GM19463 (cell line): ENCODE data around the gene AKR7A3.
"Not testable (repeated sequence)": the region's sequence is repeated elsewhere in the genome, so short reads cannot be mapped to it uniquely, and the experiment has no call there.

Source experiments
- ATAC-seq: cut with Tn5 transposase; IDR thresholded peaks from one replicate; pipeline ENCODE4 v1.9.1; 2021; ENCODE audit warnings: mild to moderate bottlenecking, moderate library complexity; ENCODE audit not compliant: unreplicated experiment

AKR7A3 gene

GRCh38 chr1:19294638-19295037 lies 6.1 kb upstream of the AKR7A3 start:
- ATAC-seq: no peak

- no peak for ATAC-seq
Measured at GRCh38 chr1:19289244-19289643, 674 bp upstream of the AKR7A3 start.

GRCh38 chr1:19287436-19288185 lies 959 bp downstream of the AKR7A3 start:
- no peak for ATAC-seq

GRCh38 chr1:19285807-19286206 lies 2.8 kb downstream of the AKR7A3 start:
- ATAC-seq: not testable (repeated sequence)

DNA sequence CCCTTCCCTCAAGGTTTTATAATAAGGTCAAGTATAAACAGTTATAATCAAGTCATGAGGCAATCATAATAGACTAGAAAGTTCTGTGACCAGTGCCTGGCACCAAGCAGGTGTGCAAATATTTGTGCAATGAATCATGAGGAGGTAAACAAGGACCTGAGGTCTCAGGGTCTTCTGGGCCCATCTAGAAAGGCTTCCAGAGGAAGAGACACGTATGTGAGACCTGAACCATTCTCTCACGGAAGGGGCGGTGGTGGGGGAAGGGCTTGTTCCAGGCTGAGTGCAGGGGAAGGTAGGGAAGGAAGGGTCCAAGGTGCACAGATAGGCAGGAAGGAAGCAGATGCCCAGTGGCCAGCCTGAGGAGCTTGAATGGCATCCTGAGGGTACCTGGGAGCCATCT lies 3.2 kb downstream of the AKR7A3 start:
- not testable (repeated sequence) for ATAC-seq

- no peak for ATAC-seq
Measured at GRCh38 chr1:19284881-19285280, 3.7 kb downstream of the AKR7A3 start.

DNA sequence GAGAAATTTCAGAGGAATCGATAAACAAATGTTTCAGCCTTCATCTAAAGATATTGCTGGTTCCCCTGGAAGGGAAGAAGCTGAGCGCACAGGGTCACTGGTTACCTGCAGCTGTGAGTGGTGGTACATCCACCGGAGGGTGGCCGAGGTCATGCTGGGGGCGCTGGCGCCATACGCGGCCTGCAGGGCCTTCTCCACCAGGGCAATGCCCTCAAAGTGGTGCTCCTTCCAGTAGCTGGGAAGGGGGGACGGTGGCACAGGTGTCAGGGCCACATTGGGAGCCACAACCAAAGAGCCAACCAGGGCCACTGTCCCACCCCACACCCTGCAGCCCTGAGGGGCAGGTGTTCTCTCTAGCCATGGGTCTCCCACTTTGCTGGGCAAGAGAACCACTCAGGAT lies 4.7 kb downstream of the AKR7A3 start:
- ATAC-seq: no peak

- ATAC-seq: no peak
Measured at GRCh38 chr1:19274636-19275035, 13.9 kb downstream of the AKR7A3 start.

DNA sequence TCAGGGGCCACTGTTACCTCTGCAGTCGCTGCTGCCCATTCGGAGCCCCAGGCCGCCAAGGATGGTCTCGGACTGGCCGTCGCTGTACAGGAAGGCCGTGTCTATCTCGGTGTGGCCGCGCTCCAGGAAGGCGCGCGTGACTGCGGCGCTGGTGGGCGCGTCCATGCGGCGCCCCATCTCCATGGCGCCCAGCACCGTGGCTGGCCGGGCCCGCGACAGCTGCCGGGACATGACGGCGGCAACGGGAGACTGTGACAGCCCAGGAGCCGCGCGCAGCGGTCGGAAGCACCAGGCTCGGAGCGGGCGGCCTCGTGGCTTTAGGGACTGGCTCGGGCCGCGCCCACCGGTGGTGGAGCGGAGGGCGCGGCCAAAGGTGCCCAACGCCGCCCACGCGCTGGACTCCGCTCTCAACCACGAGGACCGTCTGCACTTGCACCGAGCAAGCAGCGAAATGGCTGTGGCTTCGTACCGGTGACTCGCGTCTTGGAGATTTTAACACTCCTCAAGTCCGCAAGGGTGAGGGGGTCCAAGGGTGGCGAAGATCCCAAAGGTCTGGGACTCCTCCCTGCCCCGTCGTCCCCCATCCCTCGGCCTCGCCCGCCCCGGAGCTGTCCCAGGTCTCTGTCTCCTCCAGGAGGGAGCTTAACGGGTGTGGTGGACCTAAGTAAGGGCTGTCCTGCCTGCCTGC lies 14.6 kb downstream of the AKR7A3 start:
- not testable (repeated sequence) for ATAC-seq

DNA sequence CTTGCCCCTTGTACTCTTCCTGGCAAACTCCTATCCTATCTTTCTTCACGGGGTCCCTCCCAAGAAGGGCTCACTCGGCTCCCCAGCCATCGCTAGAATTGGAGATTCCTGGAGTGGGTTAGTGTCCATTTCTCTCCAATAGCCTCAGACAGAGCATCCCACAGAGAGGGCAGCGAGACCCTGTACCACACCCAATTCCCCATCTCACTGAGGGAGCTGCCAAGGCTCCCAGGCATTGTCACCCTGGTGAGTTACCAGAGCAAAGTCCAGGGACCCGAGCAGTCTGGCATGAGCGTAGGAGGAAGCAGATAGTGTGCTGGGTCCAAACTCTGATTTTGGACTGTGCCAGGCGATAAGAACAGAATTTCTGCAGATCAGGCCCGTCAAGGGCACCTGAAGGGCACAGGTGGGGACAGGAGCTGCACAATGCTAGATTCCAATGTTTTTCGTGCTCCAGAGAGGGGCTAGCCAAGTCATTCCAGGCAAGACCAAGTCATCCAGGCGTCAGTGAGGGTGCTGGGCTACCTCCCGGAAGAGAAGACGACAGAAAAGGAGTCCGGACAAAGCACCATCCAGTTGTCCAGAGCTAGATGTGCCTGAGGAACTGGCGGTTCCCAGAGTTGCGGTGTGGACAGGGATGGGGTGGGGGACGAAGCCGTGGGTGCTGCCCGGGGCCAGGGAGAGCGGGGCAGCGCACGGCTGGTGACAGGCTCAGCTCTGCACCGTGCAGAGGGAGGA lies 15.3 kb downstream of the AKR7A3 start:
- no peak for ATAC-seq

- ATAC-seq: no peak
Measured at GRCh38 chr1:19272064-19272463, 16.5 kb downstream of the AKR7A3 start.

DNA sequence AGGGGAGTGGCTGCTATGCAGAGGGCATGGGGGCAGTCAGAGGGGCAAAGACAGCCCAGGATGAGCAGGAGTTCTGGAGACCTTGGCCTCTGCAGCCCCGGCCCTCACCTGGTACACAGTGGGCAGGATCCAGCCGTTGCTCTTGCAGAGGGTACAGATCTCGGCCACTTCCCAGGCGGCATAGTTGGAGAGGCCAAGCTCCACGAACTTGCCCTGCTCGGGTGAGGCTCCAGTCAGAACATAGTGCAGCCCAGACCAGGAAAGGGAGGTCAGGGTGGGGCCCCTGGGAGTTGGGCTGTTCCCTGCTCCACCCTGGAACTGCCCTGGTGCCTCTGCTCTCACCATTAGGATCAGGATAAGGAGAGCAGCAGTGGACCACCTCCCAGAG lies 18.2 kb downstream of the AKR7A3 start:
- ATAC-seq: not testable (repeated sequence)

GRCh38 chr1:19269427-19270342 lies 18.9 kb downstream of the AKR7A3 start:
- not testable (repeated sequence) for ATAC-seq

- ATAC-seq: no peak
Measured at GRCh38 chr1:19268445-19268844, 20.1 kb downstream of the AKR7A3 start.

DNA sequence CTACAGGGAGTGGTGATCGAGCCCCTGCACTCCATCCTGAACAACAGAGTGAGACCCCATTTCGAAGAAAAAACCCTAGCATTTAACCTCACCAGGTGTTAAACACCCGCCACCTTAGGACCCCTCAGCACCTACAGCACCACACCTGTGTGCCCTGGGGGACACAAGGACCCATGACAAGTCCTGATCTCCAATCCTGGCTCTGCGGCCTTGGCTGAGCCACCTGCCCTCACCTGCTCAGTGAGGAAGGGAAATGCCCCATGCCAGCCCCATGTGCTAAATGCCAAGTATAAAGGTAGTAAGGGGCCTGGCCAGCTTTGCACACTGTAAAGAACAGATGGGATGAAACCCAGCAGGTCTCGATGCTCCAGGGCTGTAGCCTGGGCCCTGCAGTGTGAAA lies 25.8 kb downstream of the AKR7A3 start:
- no peak for ATAC-seq

DNA sequence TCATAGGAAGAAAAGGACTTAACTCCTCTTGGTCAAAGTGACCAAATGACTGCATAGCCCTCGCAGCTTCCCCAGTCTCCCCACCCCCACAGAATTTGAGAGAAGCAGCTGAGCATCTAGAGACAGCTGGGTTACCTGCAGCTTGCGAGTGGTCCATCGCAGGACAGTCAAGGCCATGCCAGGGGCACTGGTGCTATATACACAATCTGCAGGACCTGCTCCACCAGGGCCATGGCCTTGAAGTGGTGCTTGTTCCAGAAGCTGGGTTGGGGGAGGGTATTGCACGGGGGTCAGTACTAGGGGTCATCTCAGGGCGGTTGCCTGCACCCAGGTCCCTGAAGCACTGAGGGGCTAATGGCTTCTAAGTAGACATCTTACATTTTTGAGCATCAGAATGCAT lies 26.5 kb downstream of the AKR7A3 start:
- ATAC-seq: no peak

GRCh38 chr1:19260211-19261138 lies 28.1 kb downstream of the AKR7A3 start:
- ATAC-seq: no peak

GRCh38 chr1:19258353-19258752 lies 30.2 kb downstream of the AKR7A3 start:
- ATAC-seq: no peak

DNA sequence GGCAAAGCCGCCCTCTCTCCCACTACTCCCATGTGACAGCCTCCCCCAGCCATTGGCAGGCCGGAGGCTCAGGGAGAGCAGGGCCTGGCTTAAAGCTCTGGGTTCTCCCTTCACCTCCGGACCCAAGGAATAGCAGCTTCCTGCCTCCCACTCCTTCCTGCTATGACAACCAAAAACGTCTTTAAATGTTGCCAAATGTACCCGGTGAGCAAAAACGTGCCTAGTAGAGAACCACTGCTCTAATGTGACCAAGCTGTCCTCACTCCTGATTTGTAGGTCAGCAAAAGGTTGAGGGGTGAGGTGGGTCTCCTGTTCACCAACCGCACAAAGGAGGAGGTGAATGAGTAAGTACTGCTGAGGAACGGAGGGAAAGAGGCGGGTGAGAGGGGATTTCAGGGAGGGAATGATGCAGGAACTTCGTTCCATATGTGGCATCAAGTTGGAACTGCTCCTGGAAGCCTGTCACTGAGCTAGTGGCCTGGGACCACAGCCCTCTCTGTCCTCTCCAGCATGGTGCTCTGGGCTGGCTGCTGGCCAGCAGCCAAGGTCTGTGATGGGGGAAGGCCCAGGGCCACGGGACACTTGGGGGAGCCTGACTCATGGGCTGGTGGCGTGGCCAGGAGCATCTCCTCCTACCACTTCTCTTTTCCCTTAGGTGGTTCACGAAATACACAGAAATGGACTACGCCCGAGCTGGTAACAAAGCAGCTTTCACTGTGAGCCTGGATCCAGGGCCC lies 31.2 kb downstream of the AKR7A3 start:
- ATAC-seq: no peak
